ENCODE data around the gene DIP2C.

The DIP2C gene

GRCh38 chr10:378930-379704 lies 310.4 kb downstream of the DIP2C start:
- H3K27me3 Mint-ChIP-seq = no peaks in the 10 kb centered on the region
- no peak for DNase-seq
- H3K9me3 Mint-ChIP-seq = no peaks in the 10 kb centered on the region
- peaks cover 17% of the 10 kb centered on the region for H3K4me1 Mint-ChIP-seq (ENCODE audit: low read depth)
- H3K4me3 Mint-ChIP-seq = no peak overlapping the region
- no peak overlapping the region for H3K27ac Mint-ChIP-seq
- peaks cover 16% of the 10 kb centered on the region for H3K36me3 Mint-ChIP-seq (ENCODE audit: low read depth)

GRCh38 chr10:378230-378929 lies 311.1 kb downstream of the DIP2C start:
- no peak for DNase-seq
- H3K4me1 Mint-ChIP-seq (ENCODE audit: low read depth) = peaks cover 17% of the 10 kb centered on the region
- H3K9me3 Mint-ChIP-seq = no peaks in the 10 kb centered on the region
- peaks cover 12% of the 10 kb centered on the region for H3K36me3 Mint-ChIP-seq (ENCODE audit: low read depth)
- H3K4me3 Mint-ChIP-seq = no peak overlapping the region
- no peaks in the 10 kb centered on the region for H3K27me3 Mint-ChIP-seq
- no peak overlapping the region for H3K27ac Mint-ChIP-seq

GRCh38 chr10:377228-377627 lies 312.2 kb downstream of the DIP2C start:
- Mint-ChIP-seq H3K4me1 (ENCODE audit: low read depth) (peaks cover 14% of the 10 kb centered on the region), H3K4me3 (no peak overlapping the region), H3K27ac (no peak overlapping the region), H3K9me3 (no peaks in the 10 kb centered on the region), H3K36me3 (ENCODE audit: low read depth) (peaks cover 12% of the 10 kb centered on the region), H3K27me3 (no peaks in the 10 kb centered on the region)
- no peak for DNase-seq

- H3K4me3 Mint-ChIP-seq = no peak overlapping the region
- no peaks in the 10 kb centered on the region for H3K9me3 Mint-ChIP-seq
- no peak overlapping the region for H3K27ac Mint-ChIP-seq
- peaks cover 6% of the 10 kb centered on the region for H3K4me1 Mint-ChIP-seq (ENCODE audit: low read depth)
- H3K27me3 Mint-ChIP-seq = no peaks in the 10 kb centered on the region
- H3K36me3 Mint-ChIP-seq (ENCODE audit: low read depth) = peaks cover 6% of the 10 kb centered on the region
- DNase-seq = no peak
These were observed 313.5 kb downstream of the DIP2C start for GRCh38 chr10:375815-376505.

- Mint-ChIP-seq H3K4me1 (ENCODE audit: low read depth) (peaks cover 6% of the 10 kb centered on the region), H3K4me3 (no peak overlapping the region), H3K36me3 (ENCODE audit: low read depth) (no peaks in the 10 kb centered on the region), H3K27me3 (no peaks in the 10 kb centered on the region), H3K9me3 (no peaks in the 10 kb centered on the region), H3K27ac (no peak overlapping the region)
- no peak for DNase-seq
These were observed 315.1 kb downstream of the DIP2C start for GRCh38 chr10:374354-374753.

GRCh38 chr10:373526-374309 lies 315.8 kb downstream of the DIP2C start:
- Mint-ChIP-seq H3K36me3 (ENCODE audit: low read depth) (no peaks in the 10 kb centered on the region), H3K4me1 (ENCODE audit: low read depth) (peaks cover 6% of the 10 kb centered on the region), H3K4me3 (no peak overlapping the region), H3K27me3 (no peaks in the 10 kb centered on the region), H3K9me3 (no peaks in the 10 kb centered on the region), H3K27ac (no peak overlapping the region)
- no peak for DNase-seq

GRCh38 chr10:373015-373414 lies 316.5 kb downstream of the DIP2C start:
- Mint-ChIP-seq H3K4me1 (ENCODE audit: low read depth) (peaks cover 6% of the 10 kb centered on the region), H3K4me3 (no peak overlapping the region), H3K36me3 (ENCODE audit: low read depth) (no peaks in the 10 kb centered on the region), H3K27ac (no peak overlapping the region), H3K27me3 (no peaks in the 10 kb centered on the region), H3K9me3 (no peaks in the 10 kb centered on the region)
- DNase-seq = no peak

GRCh38 chr10:372566-372965 lies 316.9 kb downstream of the DIP2C start:
- no peak for DNase-seq
- Mint-ChIP-seq H3K9me3 (no peaks in the 10 kb centered on the region), H3K4me3 (no peak overlapping the region), H3K27ac (no peak overlapping the region), H3K4me1 (ENCODE audit: low read depth) (peaks cover 6% of the 10 kb centered on the region), H3K36me3 (ENCODE audit: low read depth) (no peaks in the 10 kb centered on the region), H3K27me3 (no peaks in the 10 kb centered on the region)

- no peaks in the 10 kb centered on the region for H3K9me3 Mint-ChIP-seq
- no peak overlapping the region for H3K4me3 Mint-ChIP-seq
- no peak overlapping the region for H3K27ac Mint-ChIP-seq
- H3K36me3 Mint-ChIP-seq (ENCODE audit: low read depth) = peaks cover 3% of the 10 kb centered on the region
- no peaks in the 10 kb centered on the region for H3K27me3 Mint-ChIP-seq
- H3K4me1 Mint-ChIP-seq (ENCODE audit: low read depth) = no peaks in the 10 kb centered on the region
- DNase-seq = no peak
These were observed 318.0 kb downstream of the DIP2C start for GRCh38 chr10:371515-371914.

- H3K4me1 Mint-ChIP-seq (ENCODE audit: low read depth) = no peaks in the 10 kb centered on the region
- peaks cover 3% of the 10 kb centered on the region for H3K36me3 Mint-ChIP-seq (ENCODE audit: low read depth)
- no peaks in the 10 kb centered on the region for H3K27me3 Mint-ChIP-seq
- no peaks in the 10 kb centered on the region for H3K9me3 Mint-ChIP-seq
- no peak overlapping the region for H3K27ac Mint-ChIP-seq
- DNase-seq = no peak
- no peak overlapping the region for H3K4me3 Mint-ChIP-seq
These were observed 319.0 kb downstream of the DIP2C start for GRCh38 chr10:370449-370825.

GRCh38 chr10:369684-370448 lies 319.6 kb downstream of the DIP2C start:
- Mint-ChIP-seq H3K4me1 (ENCODE audit: low read depth) (no peaks in the 10 kb centered on the region), H3K4me3 (no peak overlapping the region), H3K27me3 (no peaks in the 10 kb centered on the region), H3K27ac (no peak overlapping the region), H3K36me3 (ENCODE audit: low read depth) (peaks cover 3% of the 10 kb centered on the region), H3K9me3 (no peaks in the 10 kb centered on the region)
- no peak for DNase-seq

- Mint-ChIP-seq H3K4me1 (ENCODE audit: low read depth) (no peaks in the 10 kb centered on the region), H3K9me3 (no peaks in the 10 kb centered on the region), H3K27me3 (no peaks in the 10 kb centered on the region), H3K27ac (no peak overlapping the region), H3K4me3 (no peak overlapping the region), H3K36me3 (ENCODE audit: low read depth) (peaks cover 3% of the 10 kb centered on the region)
- DNase-seq = no peak
These were observed 320.2 kb downstream of the DIP2C start for GRCh38 chr10:369221-369683.

GRCh38 chr10:368579-369220 lies 320.8 kb downstream of the DIP2C start:
- Mint-ChIP-seq H3K36me3 (ENCODE audit: low read depth) (peaks cover 3% of the 10 kb centered on the region), H3K4me1 (ENCODE audit: low read depth) (no peaks in the 10 kb centered on the region), H3K27ac (no peak overlapping the region), H3K4me3 (no peak overlapping the region), H3K27me3 (no peaks in the 10 kb centered on the region), H3K9me3 (no peaks in the 10 kb centered on the region)
- DNase-seq = no peak

Data from activated T-cell treated with anti-CD3 and anti-CD28 coated beads, Interleukin-2, amount 50 U/mL, for 24 hours (primary cell).